GM12864 (cell line): Measurements from ENCODE around the gene FGD3.
"Not testable (repeated sequence)": the region's sequence is repeated elsewhere in the genome, so short reads cannot be mapped to it uniquely, and the experiment has no call there.

ENCODE experiments used
- DNase-seq: peaks from one replicate; pipeline ENCODE4 v3.0.0-alpha.2; 2011; ENCODE audit warnings: low read depth
- H3K4me3 ChIP-seq: 2 replicates; pipeline ENCODE4 v1.5.1; 2011; ENCODE audit warnings: mild to moderate bottlenecking, low read depth, low read length, control low read depth
- CTCF ChIP-seq: IDR thresholded peaks from 2 replicates; pipeline ENCODE4 v1.5.1; 2011; ENCODE audit warnings: low read depth, mild to moderate bottlenecking, moderate library complexity, low read length, control low read depth, inconsistent platforms; ENCODE audit errors: missing control alignments

FGD3 gene

GRCh38 chr9:93009337-93010015 lies 62.2 kb downstream of the FGD3 start:
- H3K4me3 ChIP-seq, result no peak overlapping the region
- no peak for TF ChIP-seq CTCF
- no peak for DNase-seq

GRCh38 chr9:93010056-93010455 lies 62.7 kb downstream of the FGD3 start:
- H3K4me3 ChIP-seq, result no peak overlapping the region
- no peak for DNase-seq
- TF ChIP-seq CTCF, result no peak

GRCh38 chr9:93010704-93011103 lies 63.4 kb downstream of the FGD3 start:
- H3K4me3 ChIP-seq, result no peak overlapping the region
- no peak for DNase-seq
- no peak for TF ChIP-seq CTCF

GRCh38 chr9:93011114-93011513 lies 63.8 kb downstream of the FGD3 start:
- DNase-seq, result no peak
- TF ChIP-seq CTCF, result no peak
- no peak overlapping the region for H3K4me3 ChIP-seq

GRCh38 chr9:93012963-93013855 lies 65.9 kb downstream of the FGD3 start:
- H3K4me3 ChIP-seq, result no peak overlapping the region
- DNase-seq, result no peak
- no peak for TF ChIP-seq CTCF

- no peak for TF ChIP-seq CTCF
- no peak overlapping the region for H3K4me3 ChIP-seq
- DNase-seq, result no peak
Measured at GRCh38 chr9:93013856-93014582, 66.7 kb downstream of the FGD3 start.

- H3K4me3 ChIP-seq, DNase-seq: not testable (repeated sequence)
Measured at GRCh38 chr9:93015190-93015589, 67.9 kb downstream of the FGD3 start.
